ENCODE measurements around the gene CD248. TPM values are rescaled to one million over a fixed set of nuclear protein-coding genes. Genes with fewer than 3 reads are reported as not detected.
"Not testable (repeated sequence)": the region's sequence is repeated elsewhere in the genome, so short reads cannot be mapped to it uniquely, and the experiment has no call there.

Gene CD248
- total RNA-seq, 3 donors from 2014 or later, result 17.3 to 69.1 (median 24.9) TPM

DNA sequence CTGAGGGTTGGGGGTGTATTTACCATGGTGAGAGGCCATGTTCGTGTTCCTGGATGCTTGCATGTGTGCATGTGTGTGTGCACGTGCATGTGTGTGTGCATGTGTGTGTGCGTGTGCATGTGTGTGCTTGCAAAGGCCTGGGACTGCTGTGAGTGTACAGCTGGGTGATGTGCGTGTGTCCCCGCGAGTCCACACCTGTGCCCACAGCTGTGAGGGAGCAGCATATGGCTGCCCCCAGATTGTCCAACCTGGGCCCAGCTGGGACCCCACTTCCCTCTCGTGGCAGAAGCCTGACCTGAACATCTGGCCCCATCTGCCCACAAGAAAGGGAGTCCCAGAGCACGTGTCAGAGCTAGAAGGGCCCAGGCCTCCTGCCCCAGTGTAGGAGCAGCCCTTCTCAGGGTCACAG, 8.4 kb upstream of the CD248 start:
- Histone ChIP-seq H3K27ac (peak overlapping the region in 1 of 2 donors; percentile 91), H3K36me3 (no peaks in the 10 kb centered on the region), H3K4me3 (no peak overlapping the region), H3K27me3 (no peaks in the 10 kb centered on the region), H3K9me3 (no peaks in the 10 kb centered on the region), H3K4me1 (peaks cover 3% of the 10 kb centered on the region in 2 donors)
- intact Hi-C loops (cut with DNase I; ENCODE audit: low total_unique reads), result loop anchor here (1.0 kb wide), 1 partner anchor 33 kb away; no protein-coding TSS in a partner anchor
- DNase-seq (ENCODE audit: low spot score in 2 of 2), result no peak
- TF ChIP-seq POLR2A (IDR thresholded peaks at IDR 0.05) (no peak), POLR2AphosphoS5 (IDR thresholded peaks at IDR 0.05) (no peak)
- TF ChIP-seq, protein P1, sequence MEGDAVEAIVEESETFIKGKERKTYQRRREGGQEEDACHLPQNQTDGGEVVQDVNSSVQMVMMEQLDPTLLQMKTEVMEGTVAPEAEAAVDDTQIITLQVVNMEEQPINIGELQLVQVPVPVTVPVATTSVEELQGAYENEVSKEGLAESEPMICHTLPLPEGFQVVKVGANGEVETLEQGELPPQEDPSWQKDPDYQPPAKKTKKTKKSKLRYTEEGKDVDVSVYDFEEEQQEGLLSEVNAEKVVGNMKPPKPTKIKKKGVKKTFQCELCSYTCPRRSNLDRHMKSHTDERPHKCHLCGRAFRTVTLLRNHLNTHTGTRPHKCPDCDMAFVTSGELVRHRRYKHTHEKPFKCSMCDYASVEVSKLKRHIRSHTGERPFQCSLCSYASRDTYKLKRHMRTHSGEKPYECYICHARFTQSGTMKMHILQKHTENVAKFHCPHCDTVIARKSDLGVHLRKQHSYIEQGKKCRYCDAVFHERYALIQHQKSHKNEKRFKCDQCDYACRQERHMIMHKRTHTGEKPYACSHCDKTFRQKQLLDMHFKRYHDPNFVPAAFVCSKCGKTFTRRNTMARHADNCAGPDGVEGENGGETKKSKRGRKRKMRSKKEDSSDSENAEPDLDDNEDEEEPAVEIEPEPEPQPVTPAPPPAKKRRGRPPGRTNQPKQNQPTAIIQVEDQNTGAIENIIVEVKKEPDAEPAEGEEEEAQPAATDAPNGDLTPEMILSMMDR (IDR thresholded peaks at IDR 0.05), result no peak

DNA sequence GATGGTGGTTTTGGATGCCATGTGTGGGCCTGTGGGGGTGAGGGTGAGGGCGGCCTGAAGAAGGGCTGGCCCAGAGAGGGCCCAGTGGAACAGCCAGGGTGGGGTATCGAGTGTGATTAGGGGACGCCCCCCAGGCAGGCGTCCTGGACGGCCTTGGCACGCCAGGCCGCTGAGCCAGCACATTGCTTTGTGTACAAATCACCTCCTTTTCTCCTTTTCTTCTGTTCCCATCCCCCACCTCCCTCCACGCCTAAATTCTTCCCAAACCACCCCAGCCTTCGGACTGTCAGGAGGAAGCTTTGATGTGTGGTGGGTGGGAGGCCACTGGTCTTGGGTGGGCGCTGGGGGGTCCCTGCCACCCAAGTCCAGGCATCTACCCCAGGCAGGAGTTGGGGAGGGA, 7.8 kb upstream of the CD248 start:
- Histone ChIP-seq H3K4me3 (no peak overlapping the region), H3K27ac (peak overlapping the region in 1 of 2 donors; percentile 91), H3K4me1 (peaks cover 3% of the 10 kb centered on the region in 2 donors), H3K27me3 (no peaks in the 10 kb centered on the region), H3K36me3 (no peaks in the 10 kb centered on the region), H3K9me3 (no peaks in the 10 kb centered on the region)
- no peak for DNase-seq (ENCODE audit: low spot score in 2 of 2)
- intact Hi-C loops (cut with DNase I; ENCODE audit: low total_unique reads), result loop anchor here (1.0 kb wide), 1 partner anchor 32 kb away; no protein-coding TSS in a partner anchor
- TF ChIP-seq POLR2AphosphoS5 (IDR thresholded peaks at IDR 0.05), result no peak
- TF ChIP-seq, protein P1 (IDR thresholded peaks at IDR 0.05), result no peak
- no peak for TF ChIP-seq POLR2A (IDR thresholded peaks at IDR 0.05)

- H3K4me1 ChIP-seq, result peaks cover 3 to 6% of the 10 kb centered on the region in 2 donors
- intact Hi-C loops (cut with DNase I; ENCODE audit: low total_unique reads), result no loop called here
- TF ChIP-seq, protein P1 (IDR thresholded peaks at IDR 0.05), result no peak
- TF ChIP-seq POLR2AphosphoS5 (IDR thresholded peaks at IDR 0.05), result no peak
- no peak for TF ChIP-seq POLR2A (IDR thresholded peaks at IDR 0.05)
These were observed 6.8 kb upstream of the CD248 start for GRCh38 chr11:66323684-66324083.

DNA sequence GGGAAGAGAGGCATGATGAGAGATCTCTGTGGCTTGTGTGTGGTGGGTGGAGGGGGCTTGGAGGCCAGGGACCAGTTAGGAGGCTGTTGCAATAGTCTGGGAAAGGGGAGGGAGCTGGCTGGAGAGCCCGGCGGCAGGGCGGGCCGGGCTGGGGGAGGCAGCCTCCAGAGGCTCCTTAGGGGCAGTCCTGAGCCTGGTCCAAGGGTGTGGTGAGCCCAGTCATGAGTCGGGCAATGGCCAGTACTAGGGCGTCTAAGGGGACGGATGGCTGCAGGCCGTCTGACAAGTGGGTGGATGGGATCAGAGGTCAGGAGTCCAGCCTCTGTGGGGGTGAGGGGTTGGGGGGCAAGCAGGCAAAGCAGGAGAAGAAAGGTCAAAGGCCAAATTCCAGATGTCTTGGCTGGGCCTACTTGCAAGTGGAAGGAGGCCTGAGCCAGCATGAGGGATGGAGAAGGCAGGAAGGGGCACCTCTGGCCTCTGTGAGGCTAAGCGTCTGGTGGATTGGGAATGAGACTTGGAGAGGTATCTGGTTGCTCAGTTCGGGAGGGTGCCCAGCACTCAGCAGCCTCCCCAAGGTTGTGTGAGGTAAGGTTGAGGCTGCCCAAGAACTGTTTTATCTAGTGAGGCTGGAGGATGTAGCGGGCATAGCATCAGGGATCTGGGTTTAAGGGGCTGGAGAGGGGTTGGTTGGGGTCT, 6.0 kb upstream of the CD248 start:
- no peak overlapping the region for H3K4me3 ChIP-seq
- intact Hi-C loops (cut with DNase I; ENCODE audit: low total_unique reads), result no loop called here
- no peaks in the 10 kb centered on the region for H3K36me3 ChIP-seq
- H3K4me1 ChIP-seq, result peaks cover 6 to 11% of the 10 kb centered on the region in 2 donors
- peak overlapping the region in 1 of 2 donors; percentile 75 for H3K27ac ChIP-seq
- H3K27me3 ChIP-seq, result no peaks in the 10 kb centered on the region
- TF ChIP-seq, protein P1 (IDR thresholded peaks at IDR 0.05), result no peak
- TF ChIP-seq POLR2AphosphoS5 (IDR thresholded peaks at IDR 0.05) (peak in 1 of 3 donors; percentile 27), POLR2A (IDR thresholded peaks at IDR 0.05) (no peak)
- H3K9me3 ChIP-seq, result no peaks in the 10 kb centered on the region
- no peak for DNase-seq (ENCODE audit: low spot score in 2 of 2)

More at GRCh38 chr11:66323684-66324083, 6.8 kb upstream of the CD248 start:
- H3K9me3 ChIP-seq, result no peaks in the 10 kb centered on the region
- DNase-seq (ENCODE audit: low spot score in 2 of 2), result no peak
- H3K27me3 ChIP-seq, result no peaks in the 10 kb centered on the region
- H3K36me3 ChIP-seq, result no peaks in the 10 kb centered on the region
- no peak overlapping the region for H3K27ac ChIP-seq
- H3K4me3 ChIP-seq, result no peak overlapping the region

DNA sequence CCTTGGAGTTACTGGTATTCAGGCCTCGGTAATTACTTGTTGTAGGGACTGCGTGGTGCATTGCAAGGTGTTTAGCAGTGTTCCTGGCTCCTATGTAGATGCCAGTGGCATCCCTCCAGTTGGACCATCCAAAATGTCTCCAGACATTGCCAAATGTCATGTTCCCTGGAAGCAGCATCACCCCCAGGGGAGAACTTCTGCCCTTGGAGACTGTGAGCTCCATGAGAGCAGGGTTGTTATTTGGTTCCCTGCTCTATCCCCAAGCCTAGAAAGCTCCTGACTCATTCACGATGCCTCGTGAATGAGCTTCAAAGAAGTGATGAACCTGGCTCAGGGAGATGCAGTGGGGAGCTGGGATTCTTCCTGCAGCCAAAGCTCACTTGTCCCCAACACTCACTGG, 4.8 kb upstream of the CD248 start:
- no peaks in the 10 kb centered on the region for H3K36me3 ChIP-seq
- no peak overlapping the region for H3K4me3 ChIP-seq
- H3K9me3 ChIP-seq, result no peaks in the 10 kb centered on the region
- H3K27me3 ChIP-seq, result peaks cover 0 to 1% of the 10 kb centered on the region in 2 donors
- intact Hi-C loops (cut with DNase I; ENCODE audit: low total_unique reads), result no loop called here
- TF ChIP-seq, protein P1 (IDR thresholded peaks at IDR 0.05), result no peak
- DNase-seq (ENCODE audit: low spot score in 2 of 2), result no peak
- peaks cover 11 to 14% of the 10 kb centered on the region in 2 donors for H3K4me1 ChIP-seq
- H3K27ac ChIP-seq, result peak overlapping the region in 1 of 2 donors; percentile 75

- intact Hi-C loops (cut with DNase I; ENCODE audit: low total_unique reads); H3K9me3 ChIP-seq; H3K27me3 ChIP-seq; DNase-seq (ENCODE audit: low spot score in 2 of 2); H3K27ac ChIP-seq; H3K4me3 ChIP-seq; H3K36me3 ChIP-seq: not testable (repeated sequence)
- peaks cover 11 to 14% of the 10 kb centered on the region in 2 donors for H3K4me1 ChIP-seq
These were observed 3.9 kb upstream of the CD248 start for GRCh38 chr11:66320748-66321147.

DNA sequence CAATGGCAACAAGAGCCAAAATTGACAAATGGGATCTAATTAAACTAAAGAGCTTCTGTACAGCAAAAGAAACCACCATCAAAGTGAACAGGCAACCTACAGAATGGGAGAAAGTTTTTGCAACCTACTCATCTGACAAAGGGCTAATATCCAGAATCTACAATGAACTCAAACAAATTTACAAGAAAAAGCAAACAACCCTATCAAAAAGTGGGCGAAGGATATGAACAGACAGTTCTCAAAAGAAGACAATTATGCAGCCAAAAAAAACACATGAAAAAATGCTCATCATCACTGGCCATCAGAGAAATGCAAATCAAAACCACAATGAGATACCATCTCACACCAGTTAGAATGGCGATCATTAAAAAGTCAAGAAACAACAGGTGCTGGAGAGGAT, 3.4 kb upstream of the CD248 start:
- H3K27ac ChIP-seq; intact Hi-C loops (cut with DNase I; ENCODE audit: low total_unique reads); H3K27me3 ChIP-seq; H3K9me3 ChIP-seq; H3K4me3 ChIP-seq; H3K36me3 ChIP-seq; DNase-seq (ENCODE audit: low spot score in 2 of 2): not testable (repeated sequence)
- peaks cover 11 to 14% of the 10 kb centered on the region in 2 donors for H3K4me1 ChIP-seq
